Mucosa of stomach (tissue), 1 donor: Measurements from ENCODE around the gene OR1M1.
"Not testable (repeated sequence)": the region's sequence is repeated elsewhere in the genome, so short reads cannot be mapped to it uniquely, and the experiment has no call there.

Experiments
- H3K27me3 ChIP-seq: one replicate; pipeline ENCODE4 v1.7.0; 2013; ENCODE audit warnings: mild to moderate bottlenecking, low read length; ENCODE audit not compliant: control insufficient read depth, insufficient read depth
- H3K36me3 ChIP-seq: one replicate; pipeline ENCODE4 v1.7.0; 2013; ENCODE audit warnings: low read length; ENCODE audit not compliant: control insufficient read depth, insufficient read depth
- H3K4me1 ChIP-seq: one replicate; pipeline ENCODE4 v1.7.0; 2013; ENCODE audit warnings: mild to moderate bottlenecking, low read length; ENCODE audit not compliant: control insufficient read depth, insufficient read depth
- H3K4me3 ChIP-seq: one replicate; pipeline ENCODE4 v1.7.0; 2013; ENCODE audit warnings: low read length
- H3K9ac ChIP-seq: one replicate; pipeline ENCODE4 v1.7.0; 2013; ENCODE audit warnings: mild to moderate bottlenecking, low read length, moderate library complexity
- H3K9me3 ChIP-seq: one replicate; pipeline ENCODE4 v1.7.0; 2013; ENCODE audit warnings: mild to moderate bottlenecking, low read length, moderate library complexity; ENCODE audit not compliant: control insufficient read depth
- donor health status: Pancreatic carcinoma.

OR1M1 gene, protein sequence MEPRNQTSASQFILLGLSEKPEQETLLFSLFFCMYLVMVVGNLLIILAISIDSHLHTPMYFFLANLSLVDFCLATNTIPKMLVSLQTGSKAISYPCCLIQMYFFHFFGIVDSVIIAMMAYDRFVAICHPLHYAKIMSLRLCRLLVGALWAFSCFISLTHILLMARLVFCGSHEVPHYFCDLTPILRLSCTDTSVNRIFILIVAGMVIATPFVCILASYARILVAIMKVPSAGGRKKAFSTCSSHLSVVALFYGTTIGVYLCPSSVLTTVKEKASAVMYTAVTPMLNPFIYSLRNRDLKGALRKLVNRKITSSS

GRCh38 chr19:9086761-9087160 lies at the start of gene OR1M1:
Gene OR1M1, plus strand, starts transcription at chr19:9087061. Its CDS starts 6,184 bp downstream, at chr19:9093245.
- Histone ChIP-seq H3K9ac (no peak within 1 kb of the TSS), H3K4me1 (no peaks in the 10 kb centered on the region), H3K4me3 (no peak within 1 kb of the TSS), H3K9me3 (no peaks in the 10 kb centered on the region), H3K27me3 (no peaks in the 10 kb centered on the region), H3K36me3 (no peaks in the 10 kb centered on the region)

DNA sequence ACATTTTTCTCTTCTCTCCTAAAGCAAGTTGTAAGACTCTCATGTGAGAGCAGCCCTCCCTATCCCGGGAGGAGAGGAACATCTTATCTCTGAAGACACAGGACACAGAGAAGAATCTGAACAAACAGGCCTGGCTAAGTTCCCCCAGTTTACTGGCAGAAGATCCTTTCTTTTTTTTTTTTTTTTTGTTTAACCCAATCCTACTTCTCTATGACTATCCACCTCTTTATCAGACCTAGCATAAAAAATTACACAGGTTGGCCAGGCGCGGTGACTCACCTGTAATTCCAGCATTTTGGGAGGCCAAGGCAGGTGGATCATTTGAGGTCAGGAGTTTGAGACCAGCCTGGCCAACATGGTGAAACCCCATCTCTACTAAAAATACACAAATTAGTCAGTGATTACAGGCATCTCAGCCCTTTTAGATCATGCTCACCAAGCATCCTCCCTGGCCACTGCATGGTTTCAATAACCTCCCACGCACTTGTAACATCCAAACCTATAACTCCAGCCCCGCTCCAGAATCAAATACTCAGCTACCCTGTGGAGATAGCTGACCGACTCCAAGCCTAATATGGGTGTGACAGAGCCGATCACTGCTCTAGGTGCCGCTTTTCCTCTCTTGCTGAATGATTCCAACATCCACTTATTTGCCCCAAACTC lies 49.3 kb upstream of the OR1M1 start:
- H3K27me3 ChIP-seq: no peaks in the 10 kb centered on the region
- no peaks in the 10 kb centered on the region for H3K4me1 ChIP-seq
- no peak overlapping the region for H3K9ac ChIP-seq
- no peaks in the 10 kb centered on the region for H3K9me3 ChIP-seq
- no peaks in the 10 kb centered on the region for H3K36me3 ChIP-seq
- H3K4me3 ChIP-seq: no peak overlapping the region

DNA sequence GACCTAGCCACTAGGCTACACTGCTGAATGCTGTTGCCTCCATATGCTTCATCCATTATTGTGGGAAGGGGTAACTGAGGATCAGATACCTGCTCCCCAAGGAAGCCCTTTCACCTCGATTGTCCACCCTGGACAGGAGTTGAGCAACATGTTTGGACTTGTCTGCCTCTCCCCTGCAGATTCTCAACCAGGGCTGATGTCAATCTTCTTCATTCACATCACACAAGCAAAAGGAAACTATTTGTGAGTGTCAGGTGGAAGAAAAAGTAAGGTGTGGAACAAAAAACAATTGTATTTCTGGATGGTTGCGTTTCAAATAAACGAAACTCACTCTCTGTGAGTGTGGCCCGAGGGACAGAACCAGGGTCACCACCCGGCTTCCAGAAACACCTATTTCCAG lies 47.1 kb upstream of the OR1M1 start:
- H3K4me1 ChIP-seq: no peaks in the 10 kb centered on the region
- no peaks in the 10 kb centered on the region for H3K36me3 ChIP-seq
- H3K9me3 ChIP-seq: no peaks in the 10 kb centered on the region
- no peak overlapping the region for H3K9ac ChIP-seq
- H3K4me3 ChIP-seq: no peak overlapping the region
- H3K27me3 ChIP-seq: no peaks in the 10 kb centered on the region

- no peaks in the 10 kb centered on the region for H3K27me3 ChIP-seq
- H3K4me3 ChIP-seq: no peak overlapping the region
- no peak overlapping the region for H3K9ac ChIP-seq
- no peaks in the 10 kb centered on the region for H3K9me3 ChIP-seq
- no peaks in the 10 kb centered on the region for H3K4me1 ChIP-seq
- no peaks in the 10 kb centered on the region for H3K36me3 ChIP-seq
These were observed 46.7 kb upstream of the OR1M1 start for GRCh38 chr19:9040131-9040530.

GRCh38 chr19:9041023-9041422 lies 45.8 kb upstream of the OR1M1 start:
- H3K4me1 ChIP-seq: no peaks in the 10 kb centered on the region
- H3K9me3 ChIP-seq: no peaks in the 10 kb centered on the region
- no peaks in the 10 kb centered on the region for H3K27me3 ChIP-seq
- no peaks in the 10 kb centered on the region for H3K36me3 ChIP-seq
- H3K9ac ChIP-seq: no peak overlapping the region
- no peak overlapping the region for H3K4me3 ChIP-seq

DNA sequence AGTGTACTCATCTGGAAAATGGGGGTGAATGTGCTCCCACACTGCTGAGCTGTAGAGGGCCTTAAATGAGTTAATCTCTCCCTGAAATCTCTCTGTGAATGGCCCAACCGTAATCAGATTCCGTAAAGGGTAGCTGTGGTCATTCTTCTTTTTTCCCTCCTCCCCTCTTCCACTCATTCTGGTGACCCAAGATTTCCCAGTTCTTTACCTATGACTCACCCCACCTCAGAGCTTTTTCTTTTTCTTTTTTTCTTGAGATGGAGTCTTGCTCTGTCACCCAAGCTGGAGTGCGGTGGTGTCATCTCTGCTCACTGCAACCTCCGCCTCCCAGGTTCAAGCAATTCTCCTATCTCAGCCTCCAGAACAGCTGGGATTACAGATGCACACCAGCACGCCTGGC lies 43.3 kb upstream of the OR1M1 start:
- H3K9ac ChIP-seq: no peak overlapping the region
- H3K27me3 ChIP-seq: no peaks in the 10 kb centered on the region
- no peaks in the 10 kb centered on the region for H3K9me3 ChIP-seq
- H3K4me3 ChIP-seq: no peak overlapping the region
- H3K4me1 ChIP-seq: no peaks in the 10 kb centered on the region
- H3K36me3 ChIP-seq: no peaks in the 10 kb centered on the region

DNA sequence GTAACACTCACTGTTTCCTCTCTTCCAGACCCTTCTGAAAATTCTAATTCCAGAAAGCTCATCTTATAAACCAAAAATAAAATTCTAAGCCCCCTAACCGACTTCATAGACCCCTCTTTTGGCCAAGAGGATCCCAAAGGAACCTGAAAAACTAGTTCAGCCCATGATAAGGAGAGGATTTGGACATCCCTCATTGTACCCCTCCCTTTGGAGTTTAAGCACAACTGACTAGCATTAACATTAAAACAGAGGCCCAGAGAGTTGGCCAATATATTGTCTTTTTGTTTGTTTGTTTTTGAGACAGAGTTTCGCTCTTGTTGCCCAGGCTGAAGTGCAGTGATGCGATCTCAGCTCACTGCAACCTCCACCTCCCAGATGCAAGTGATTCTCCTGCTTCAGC lies 42.4 kb upstream of the OR1M1 start:
- Histone ChIP-seq H3K9ac (no peak overlapping the region), H3K36me3 (no peaks in the 10 kb centered on the region), H3K9me3 (no peaks in the 10 kb centered on the region), H3K4me3 (no peak overlapping the region), H3K27me3 (no peaks in the 10 kb centered on the region), H3K4me1 (no peaks in the 10 kb centered on the region)

GRCh38 chr19:9046694-9047093 lies 40.2 kb upstream of the OR1M1 start:
- no peaks in the 10 kb centered on the region for H3K36me3 ChIP-seq
- H3K9ac ChIP-seq: no peak overlapping the region
- H3K4me1 ChIP-seq: no peaks in the 10 kb centered on the region
- H3K27me3 ChIP-seq: no peaks in the 10 kb centered on the region
- H3K9me3 ChIP-seq: no peaks in the 10 kb centered on the region
- H3K4me3 ChIP-seq: no peak overlapping the region

DNA sequence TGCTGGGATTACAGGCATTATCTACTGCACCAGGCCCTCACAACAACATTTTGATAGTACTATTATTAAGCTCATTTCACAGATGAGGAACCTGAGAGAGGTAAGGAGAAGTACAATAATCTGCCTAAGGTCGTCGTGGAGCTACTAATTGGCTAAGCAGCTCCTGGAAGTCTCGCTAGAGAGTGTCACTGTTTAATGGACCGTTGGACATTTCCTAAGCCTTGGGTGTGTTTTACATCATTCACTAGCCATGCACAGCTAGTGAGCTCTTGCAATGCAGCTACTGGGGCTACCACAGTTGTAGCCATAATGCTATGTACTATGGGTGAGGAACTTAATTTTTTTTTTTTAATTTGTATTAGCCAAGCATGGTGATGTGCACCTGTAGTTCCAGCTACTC lies 34.0 kb upstream of the OR1M1 start:
- no peaks in the 10 kb centered on the region for H3K36me3 ChIP-seq
- H3K9me3 ChIP-seq: no peaks in the 10 kb centered on the region
- peaks cover under 1% of the 10 kb centered on the region for H3K27me3 ChIP-seq
- no peak overlapping the region for H3K9ac ChIP-seq
- H3K4me1 ChIP-seq: no peaks in the 10 kb centered on the region
- H3K4me3 ChIP-seq: no peak overlapping the region

- H3K9me3 ChIP-seq, H3K27me3 ChIP-seq, H3K36me3 ChIP-seq, H3K4me3 ChIP-seq, H3K4me1 ChIP-seq, H3K9ac ChIP-seq: not testable (repeated sequence)
These were observed 33.2 kb upstream of the OR1M1 start for GRCh38 chr19:9053674-9054073.

DNA sequence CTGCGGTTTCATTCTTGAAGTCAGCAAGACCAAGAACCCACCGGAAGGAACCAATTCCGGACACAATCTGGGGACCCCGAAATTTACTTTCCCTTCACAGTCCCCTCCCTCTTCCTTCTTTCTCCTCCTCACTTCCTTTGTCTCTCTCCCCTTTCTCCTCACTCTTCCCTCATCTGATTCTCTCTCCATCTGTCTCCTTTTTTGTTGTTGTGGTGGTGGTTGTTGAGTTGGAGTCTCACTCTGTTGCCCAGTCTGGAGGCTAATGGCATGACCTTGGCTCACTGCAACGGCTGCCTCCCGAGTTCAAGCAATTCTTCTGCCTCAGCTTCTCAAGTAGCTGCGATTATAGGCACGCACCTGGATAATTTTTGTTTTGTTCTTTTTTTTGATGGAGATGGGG lies 32.7 kb upstream of the OR1M1 start:
- H3K4me3 ChIP-seq: no peak overlapping the region
- no peak overlapping the region for H3K9ac ChIP-seq
- H3K27me3 ChIP-seq: peaks cover 3% of the 10 kb centered on the region
- no peaks in the 10 kb centered on the region for H3K36me3 ChIP-seq
- H3K4me1 ChIP-seq: no peaks in the 10 kb centered on the region
- no peaks in the 10 kb centered on the region for H3K9me3 ChIP-seq

- H3K4me3 ChIP-seq: no peak overlapping the region
- peaks cover 3% of the 10 kb centered on the region for H3K27me3 ChIP-seq
- no peaks in the 10 kb centered on the region for H3K36me3 ChIP-seq
- H3K9me3 ChIP-seq: no peaks in the 10 kb centered on the region
- H3K9ac ChIP-seq: no peak overlapping the region
- H3K4me1 ChIP-seq: no peaks in the 10 kb centered on the region
These were observed 32.1 kb upstream of the OR1M1 start for GRCh38 chr19:9054765-9055164.
